Upper lobe of left lung (tissue), 4 donors: Measurements from ENCODE around the gene C20orf144.

Experiments used
- CTCF ChIP-seq, 6 experiments: fragments of 450-650 bp in 4 of 6; fragments of 200-600 bp in 2 of 6; sonication (generic) in 2 of 6; IDR thresholded peaks; one replicate each; pipeline ENCODE4 v1.5.1; 2016 to 2019; ENCODE audit warnings: antibody characterized with exemption in 6 of 6
- EP300 ChIP-seq, 4 donors: sonication (generic); formaldehyde crosslinking; IDR thresholded peaks; one replicate each; pipeline ENCODE4 v1.5.1; 2017; ENCODE audit warnings: antibody characterized with exemption in 4 of 4, control low read depth in 2 of 4
- POLR2A ChIP-seq, 4 donors: fragments of 450-650 bp; IDR thresholded peaks; one replicate each; pipeline ENCODE4 v1.5.1; 2016 to 2017; ENCODE audit warnings: antibody characterized with exemption in 4 of 4, mild to moderate bottlenecking in 2 of 4
- POLR2AphosphoS5 ChIP-seq, 2 donors: sonication (generic); formaldehyde crosslinking; IDR thresholded peaks; one replicate each; pipeline ENCODE4 v1.5.1; 2017; ENCODE audit warnings: antibody characterized with exemption in 2 of 2

DNA sequence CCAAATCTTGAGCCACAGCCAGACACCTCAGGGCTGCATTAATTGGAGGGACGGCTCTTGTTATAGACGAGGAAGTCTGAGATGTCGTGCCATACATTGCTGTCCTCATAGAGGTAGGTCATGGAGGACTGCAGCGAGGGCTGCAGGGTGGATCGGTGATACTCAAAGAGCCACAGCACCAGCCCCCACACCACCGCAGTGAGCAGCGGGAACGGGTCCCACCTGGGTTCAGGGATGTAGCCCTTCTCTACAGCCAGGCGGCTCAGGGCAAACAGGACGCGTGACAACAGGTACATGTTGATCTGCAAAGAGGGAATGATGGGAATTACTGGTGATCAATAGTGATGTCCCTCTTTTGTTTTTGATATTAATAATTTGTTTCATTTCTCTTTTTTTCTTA lies 45.5 kb downstream of the C20orf144 start:
- TF ChIP-seq CTCF (IDR thresholded peaks at IDR 0.05) (no peak), EP300 (IDR thresholded peaks at IDR 0.05) (no peak), POLR2AphosphoS5 (IDR thresholded peaks at IDR 0.05) (no peak), POLR2A (IDR thresholded peaks at IDR 0.05) (no peak)
